GM23338 (cell line): ENCODE data around the gene CACNA2D4. TPM values are rescaled to one million over a fixed set of nuclear protein-coding genes. Genes with fewer than 3 reads are reported as not detected.

ENCODE experiments used
- ATAC-seq: fragments of 200-7000 bp; cut with Tn5 transposase; 3 replicates; pipeline ENCODE4 v1.9.1; 2020
- DNase-seq: peaks from one replicate; pipeline ENCODE4 v3.0.0-alpha.2; 2015; ENCODE audit warnings: low spot score
- H2AFZ ChIP-seq: fragments of 200-600 bp; sonication (generic); 2 replicates; pipeline ENCODE4 v1.8.0; 2016; ENCODE audit warnings: antibody characterized with exemption, mild to moderate bottlenecking, moderate library complexity
- H3F3A ChIP-seq: fragments of 200-600 bp; sonication (generic); replicated peaks from 2 replicates; pipeline ENCODE4 v1.8.0; 2017; ENCODE audit warnings: antibody characterized with exemption, mixed run types, low read depth
- H3K27ac ChIP-seq: fragments of 200-600 bp; sonication (generic); 2 replicates; pipeline ENCODE4 v1.6.1; 2016; ENCODE audit warnings: low read depth
- H3K27me3 ChIP-seq: fragments of 200-600 bp; sonication (generic); 2 replicates; pipeline ENCODE4 v1.8.0; 2016; ENCODE audit warnings: mild to moderate bottlenecking, mixed run types, moderate library complexity; ENCODE audit not compliant: insufficient read depth
- H3K36me3 ChIP-seq: fragments of 200-600 bp; sonication (generic); 2 replicates; pipeline ENCODE4 v1.8.0; 2016; ENCODE audit warnings: mild to moderate bottlenecking; ENCODE audit not compliant: insufficient read depth
- H3K4me1 ChIP-seq: fragments of 200-600 bp; sonication (generic); 2 replicates; pipeline ENCODE4 v1.8.0; 2016; ENCODE audit warnings: mild to moderate bottlenecking, moderate library complexity; ENCODE audit not compliant: insufficient read depth
- H3K4me2 ChIP-seq: fragments of 200-600 bp; sonication (generic); 2 replicates; pipeline ENCODE4 v1.7.1; 2017; ENCODE audit warnings: mixed run types
- H3K4me3 ChIP-seq: fragments of 200-600 bp; sonication (generic); 2 replicates; pipeline ENCODE4 v1.6.1; 2016; ENCODE audit warnings: mixed run types
- H3K79me2 ChIP-seq: fragments of 200-600 bp; sonication (generic); replicated peaks from 2 replicates; pipeline ENCODE4 v1.8.0; 2017; ENCODE audit warnings: mild to moderate bottlenecking; ENCODE audit not compliant: insufficient read depth
- H3K9me2 ChIP-seq: fragments of 200-600 bp; sonication (generic); 2 replicates; pipeline ENCODE4 v1.8.0; 2017; ENCODE audit not compliant: insufficient read depth
- H4K20me1 ChIP-seq: fragments of 200-600 bp; sonication (generic); replicated peaks from 2 replicates; pipeline ENCODE4 v1.8.0; 2017; ENCODE audit warnings: mild to moderate bottlenecking; ENCODE audit not compliant: insufficient read depth
- H3K27ac Mint-ChIP-seq: 2 replicates; pipeline ENCODE4 v1.8.0; 2020; ENCODE audit warnings: inconsistent platforms, mild to moderate bottlenecking, moderate library complexity, mixed read lengths
- H3K27me3 Mint-ChIP-seq: 3 replicates; pipeline ENCODE4 v1.8.0; 2022; ENCODE audit warnings: low read depth, mild to moderate bottlenecking, moderate library complexity, mixed read lengths, inconsistent platforms; ENCODE audit not compliant: insufficient read depth, poor library complexity
- H3K36me3 Mint-ChIP-seq: 3 replicates; pipeline ENCODE4 v1.8.0; 2021; ENCODE audit warnings: low read depth, mild to moderate bottlenecking, inconsistent platforms, moderate library complexity, mixed read lengths
- H3K4me1 Mint-ChIP-seq: 3 replicates; pipeline ENCODE4 v1.8.0; 2020; ENCODE audit warnings: mild to moderate bottlenecking, inconsistent platforms, mixed read lengths
- H3K4me3 Mint-ChIP-seq: 3 replicates; pipeline ENCODE4 v1.8.0; 2021; ENCODE audit warnings: moderate library complexity, mild to moderate bottlenecking, inconsistent platforms, mixed read lengths
- H3K9me3 Mint-ChIP-seq: 3 replicates; pipeline ENCODE4 v1.8.0; 2020; ENCODE audit warnings: moderate library complexity, mild to moderate bottlenecking, inconsistent platforms, mixed read lengths
- CREB1 ChIP-seq: fragments of 250-450 bp; sonication (Bioruptor Pico); IDR thresholded peaks from 2 replicates; pipeline ENCODE4 v1.5.0; 2020; ENCODE audit warnings: low read depth, mild to moderate bottlenecking, moderate library complexity
- CTCF ChIP-seq, 2 experiments: fragments of 200-600 bp in 1 of 2; sonication (generic) in 1 of 2; conservative IDR thresholded peaks; 2 replicates each; pipeline versions ENCODE4 v1.5.1 to v1.6.1; 2016 to 2017; ENCODE audit warnings: antibody characterized with exemption in 2 of 2, low read depth in 2 of 2, mild to moderate bottlenecking in 2 of 2, moderate library complexity in 1 of 2
- ETS1 ChIP-seq: IDR thresholded peaks from 2 replicates; pipeline ENCODE4 v1.6.1; 2016; ENCODE audit warnings: antibody characterized with exemption
- EZH2 ChIP-seq: fragments of 200-600 bp; sonication (generic); IDR thresholded peaks from one replicate; pipeline ENCODE4 v1.8.0; 2017; ENCODE audit warnings: antibody characterized with exemption, mild to moderate bottlenecking, low read depth; ENCODE audit not compliant: unreplicated experiment
- JUNB ChIP-seq: IDR thresholded peaks from one replicate; pipeline ENCODE4 v1.6.1; 2016; ENCODE audit warnings: antibody characterized with exemption; ENCODE audit not compliant: unreplicated experiment
- NANOG ChIP-seq: IDR thresholded peaks from 2 replicates; pipeline ENCODE4 v1.6.1; 2016; ENCODE audit warnings: antibody characterized with exemption, borderline replicate concordance
- POLR2AphosphoS5 ChIP-seq: IDR thresholded peaks from 2 replicates; pipeline ENCODE4 v1.6.1; 2016; ENCODE audit warnings: antibody characterized with exemption, low read depth
- REST ChIP-seq: IDR thresholded peaks from one replicate; pipeline ENCODE4 v1.6.1; 2018; ENCODE audit warnings: antibody characterized with exemption; ENCODE audit not compliant: unreplicated experiment
- STAT1 ChIP-seq: IDR thresholded peaks from one replicate; pipeline ENCODE4 v1.6.1; 2016; ENCODE audit warnings: antibody characterized with exemption; ENCODE audit not compliant: unreplicated experiment
- ZNF114 ChIP-seq: fragments of 250-450 bp; sonication (Bioruptor Pico); IDR thresholded peaks from 2 replicates; pipeline ENCODE4 v1.5.0; 2020; ENCODE audit warnings: mild to moderate bottlenecking, moderate library complexity
- polyA plus RNA-seq: library from polyadenylated mRNA; unstranded; fragments of >200 nt; fragmentation: Nextera tagmentation; extraction: Ambion mirVana; gene quantifications from 2 replicates; pipeline ENCODE4 v1.2.1, GENCODE V29; 2016
- total RNA-seq: library from RNA; depleted of rRNA; stranded (reverse); fragments of >200 nt; shearing (Covaris generic); gene quantifications from 2 replicates; pipeline ENCODE4 v1.2.3, GENCODE V29; 2014

The CACNA2D4 gene
- total and polyA plus RNA-seq, 2 experiments from 2014 or later = 0.07 to 0.24 TPM

- TF ChIP-seq CREB1 = no peak
- TF ChIP-seq JUNB = no peak
- TF ChIP-seq STAT1 = no peak
- no peak for TF ChIP-seq REST
- no peak for TF ChIP-seq ZNF114 (CRISPR knock-in tag)
- no peak for TF ChIP-seq NANOG
- no peak for TF ChIP-seq ETS1
- TF ChIP-seq EZH2 = no peak
- no peak for TF ChIP-seq POLR2AphosphoS5
- TF ChIP-seq CTCF (conservative IDR thresholded peaks at IDR 0.05; ENCODE audit: low read depth in 2 of 2) = no peak
Measured at GRCh38 chr12:1936406-1937320, 18.2 kb upstream of the CACNA2D4 start.

More at GRCh38 chr12:1936406-1937320, 18.2 kb upstream of the CACNA2D4 start:
- Histone ChIP-seq H3K4me2 (no peak overlapping the region), H3K79me2 (no peaks in the 10 kb centered on the region), H3K27ac (no peak overlapping the region), H2AFZ (no peak overlapping the region), H3F3A (peaks cover 4% of the 10 kb centered on the region; the same call in 1 of the 2 replicates), H3K9me2 (no peaks in the 10 kb centered on the region), H3K4me1 (peaks cover 4% of the 10 kb centered on the region; the same call in 1 of the 2 replicates), H3K4me3 (no peak overlapping the region), H3K36me3 (peaks cover 10% of the 10 kb centered on the region), H4K20me1 (no peaks in the 10 kb centered on the region), H3K27me3 (no peaks in the 10 kb centered on the region)
- Mint-ChIP-seq H3K4me1 (peaks cover 4% of the 10 kb centered on the region), H3K27ac (no peak overlapping the region; the same call in 1 of the 2 replicates), H3K4me3 (no peak overlapping the region), H3K36me3 (peaks cover 5% of the 10 kb centered on the region; the same call in 2 of the 3 replicates), H3K9me3 (no peaks in the 10 kb centered on the region), H3K27me3 (peaks cover 10% of the 10 kb centered on the region)
- ATAC-seq = no peak
- no peak for DNase-seq
